GM18861 (cell line): ENCODE data around the gene CCL7.

ENCODE experiments used
- ATAC-seq: cut with Tn5 transposase; IDR thresholded peaks from one replicate; pipeline ENCODE4 v1.9.1; 2021; ENCODE audit not compliant: unreplicated experiment

CCL7 gene

GRCh38 chr17:34283571-34283970 is 13.6 kb downstream of the CCL7 start:
- no peak for ATAC-seq

GRCh38 chr17:34285286-34285792 is 15.3 kb downstream of the CCL7 start, which contains the start of gene CCL11:
CCL11 (plus strand) TSS chr17:34285742; CDS start chr17:34285809, 67 bp downstream.
- no peak for ATAC-seq

GRCh38 chr17:34287875-34288274 is 17.9 kb downstream of the CCL7 start:
- no peak for ATAC-seq

GRCh38 chr17:34290586-34290985 is 20.6 kb downstream of the CCL7 start:
- ATAC-seq, result no peak

GRCh38 chr17:34291721-34292348 is 21.8 kb downstream of the CCL7 start:
- no peak for ATAC-seq

- ATAC-seq, result no peak
Measured at GRCh38 chr17:34299027-34299426, 29.0 kb downstream of the CCL7 start.

GRCh38 chr17:34299956-34300577 is 30.0 kb downstream of the CCL7 start:
- no peak for ATAC-seq

GRCh38 chr17:34300652-34301370 is 30.8 kb downstream of the CCL7 start:
- ATAC-seq, result no peak

GRCh38 chr17:34301986-34302385 is 32.0 kb downstream of the CCL7 start:
- ATAC-seq, result no peak

- no peak for ATAC-seq
Measured at GRCh38 chr17:34302636-34303035, 32.6 kb downstream of the CCL7 start.

GRCh38 chr17:34303606-34304005 is 33.6 kb downstream of the CCL7 start:
- no peak for ATAC-seq

GRCh38 chr17:34305061-34305460 is 35.0 kb downstream of the CCL7 start:
- no peak for ATAC-seq

- no peak for ATAC-seq
Measured at GRCh38 chr17:34305606-34306005, 35.6 kb downstream of the CCL7 start.

- ATAC-seq, result no peak
Measured at GRCh38 chr17:34306466-34306865, 36.4 kb downstream of the CCL7 start.

GRCh38 chr17:34307110-34307509 is 37.1 kb downstream of the CCL7 start:
- ATAC-seq, result no peak

GRCh38 chr17:34308371-34308770 is 38.4 kb downstream of the CCL7 start:
- ATAC-seq, result no peak

GRCh38 chr17:34311291-34311690 is 41.3 kb downstream of the CCL7 start:
- ATAC-seq, result no peak

- ATAC-seq, result no peak
Measured at GRCh38 chr17:34312080-34312479, 42.1 kb downstream of the CCL7 start.

GRCh38 chr17:34313164-34313563 is 43.1 kb downstream of the CCL7 start:
- ATAC-seq, result no peak

- no peak for ATAC-seq
Measured at GRCh38 chr17:34314279-34314678, 44.3 kb downstream of the CCL7 start.

GRCh38 chr17:34318474-34318873 is 48.5 kb downstream of the CCL7 start:
- no peak for ATAC-seq

- ATAC-seq, result no peak
Measured at GRCh38 chr17:34319039-34319483, 49.0 kb downstream of the CCL7 start, which contains the start of gene CCL8. CCL8 (plus strand) TSS chr17:34319435; CDS start chr17:34319502, 67 bp downstream.
